ENCODE results near the gene JPT2.

DNA sequence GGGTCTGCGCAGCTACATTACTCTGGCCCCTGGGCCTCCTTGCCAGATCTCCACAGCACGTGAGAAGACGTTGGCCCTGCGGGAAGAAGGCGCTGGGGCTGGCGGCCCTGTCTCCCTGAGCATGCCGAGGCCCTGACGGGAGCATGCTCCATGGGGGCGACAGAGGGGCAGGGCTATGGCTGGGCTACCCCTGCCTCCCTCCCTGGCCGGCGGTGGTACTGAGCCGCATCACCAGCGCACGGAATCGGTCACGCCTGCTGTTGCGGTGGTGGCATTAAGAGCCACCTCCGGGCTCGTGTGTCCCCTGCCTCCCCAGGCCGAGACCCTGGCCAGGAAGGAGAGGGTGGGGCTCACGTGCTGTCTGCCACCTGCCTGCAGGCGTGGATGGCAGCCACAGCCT, 56.0 kb downstream of the JPT2 start:
- TF ChIP-seq, protein P1, sequence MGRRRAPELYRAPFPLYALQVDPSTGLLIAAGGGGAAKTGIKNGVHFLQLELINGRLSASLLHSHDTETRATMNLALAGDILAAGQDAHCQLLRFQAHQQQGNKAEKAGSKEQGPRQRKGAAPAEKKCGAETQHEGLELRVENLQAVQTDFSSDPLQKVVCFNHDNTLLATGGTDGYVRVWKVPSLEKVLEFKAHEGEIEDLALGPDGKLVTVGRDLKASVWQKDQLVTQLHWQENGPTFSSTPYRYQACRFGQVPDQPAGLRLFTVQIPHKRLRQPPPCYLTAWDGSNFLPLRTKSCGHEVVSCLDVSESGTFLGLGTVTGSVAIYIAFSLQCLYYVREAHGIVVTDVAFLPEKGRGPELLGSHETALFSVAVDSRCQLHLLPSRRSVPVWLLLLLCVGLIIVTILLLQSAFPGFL (CRISPR knock-in tag; IDR thresholded peaks at IDR 0.05; ENCODE audit: borderline replicate concordance) = no peak
- TF ChIP-seq MAX (CRISPR knock-in tag; IDR thresholded peaks at IDR 0.05) = no peak
- no peak for TF ChIP-seq CTCF (IDR thresholded peaks at IDR 0.05)
- TF ChIP-seq USF2 (CRISPR knock-in tag; IDR thresholded peaks at IDR 0.05) = no peak
- TF ChIP-seq SP1 (CRISPR knock-in tag; conservative IDR thresholded peaks at IDR 0.05) = no peak
- TF ChIP-seq, protein P2, sequence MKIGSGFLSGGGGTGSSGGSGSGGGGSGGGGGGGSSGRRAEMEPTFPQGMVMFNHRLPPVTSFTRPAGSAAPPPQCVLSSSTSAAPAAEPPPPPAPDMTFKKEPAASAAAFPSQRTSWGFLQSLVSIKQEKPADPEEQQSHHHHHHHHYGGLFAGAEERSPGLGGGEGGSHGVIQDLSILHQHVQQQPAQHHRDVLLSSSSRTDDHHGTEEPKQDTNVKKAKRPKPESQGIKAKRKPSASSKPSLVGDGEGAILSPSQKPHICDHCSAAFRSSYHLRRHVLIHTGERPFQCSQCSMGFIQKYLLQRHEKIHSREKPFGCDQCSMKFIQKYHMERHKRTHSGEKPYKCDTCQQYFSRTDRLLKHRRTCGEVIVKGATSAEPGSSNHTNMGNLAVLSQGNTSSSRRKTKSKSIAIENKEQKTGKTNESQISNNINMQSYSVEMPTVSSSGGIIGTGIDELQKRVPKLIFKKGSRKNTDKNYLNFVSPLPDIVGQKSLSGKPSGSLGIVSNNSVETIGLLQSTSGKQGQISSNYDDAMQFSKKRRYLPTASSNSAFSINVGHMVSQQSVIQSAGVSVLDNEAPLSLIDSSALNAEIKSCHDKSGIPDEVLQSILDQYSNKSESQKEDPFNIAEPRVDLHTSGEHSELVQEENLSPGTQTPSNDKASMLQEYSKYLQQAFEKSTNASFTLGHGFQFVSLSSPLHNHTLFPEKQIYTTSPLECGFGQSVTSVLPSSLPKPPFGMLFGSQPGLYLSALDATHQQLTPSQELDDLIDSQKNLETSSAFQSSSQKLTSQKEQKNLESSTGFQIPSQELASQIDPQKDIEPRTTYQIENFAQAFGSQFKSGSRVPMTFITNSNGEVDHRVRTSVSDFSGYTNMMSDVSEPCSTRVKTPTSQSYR (CRISPR knock-in tag; IDR thresholded peaks at IDR 0.05) = no peak
- TF ChIP-seq, protein P3, sequence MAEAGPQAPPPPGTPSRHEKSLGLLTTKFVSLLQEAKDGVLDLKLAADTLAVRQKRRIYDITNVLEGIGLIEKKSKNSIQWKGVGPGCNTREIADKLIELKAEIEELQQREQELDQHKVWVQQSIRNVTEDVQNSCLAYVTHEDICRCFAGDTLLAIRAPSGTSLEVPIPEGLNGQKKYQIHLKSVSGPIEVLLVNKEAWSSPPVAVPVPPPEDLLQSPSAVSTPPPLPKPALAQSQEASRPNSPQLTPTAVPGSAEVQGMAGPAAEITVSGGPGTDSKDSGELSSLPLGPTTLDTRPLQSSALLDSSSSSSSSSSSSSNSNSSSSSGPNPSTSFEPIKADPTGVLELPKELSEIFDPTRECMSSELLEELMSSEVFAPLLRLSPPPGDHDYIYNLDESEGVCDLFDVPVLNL (CRISPR knock-in tag; IDR thresholded peaks at IDR 0.05; ENCODE audit: borderline replicate concordance, low read depth) = no peak
- TF ChIP-seq NR3C1 (CRISPR knock-in tag; conservative IDR thresholded peaks at IDR 0.05; ENCODE audit: low read depth) = no peak
- TF ChIP-seq E2F1 (CRISPR knock-in tag; IDR thresholded peaks at IDR 0.05) = no peak
- TF ChIP-seq, protein P4, sequence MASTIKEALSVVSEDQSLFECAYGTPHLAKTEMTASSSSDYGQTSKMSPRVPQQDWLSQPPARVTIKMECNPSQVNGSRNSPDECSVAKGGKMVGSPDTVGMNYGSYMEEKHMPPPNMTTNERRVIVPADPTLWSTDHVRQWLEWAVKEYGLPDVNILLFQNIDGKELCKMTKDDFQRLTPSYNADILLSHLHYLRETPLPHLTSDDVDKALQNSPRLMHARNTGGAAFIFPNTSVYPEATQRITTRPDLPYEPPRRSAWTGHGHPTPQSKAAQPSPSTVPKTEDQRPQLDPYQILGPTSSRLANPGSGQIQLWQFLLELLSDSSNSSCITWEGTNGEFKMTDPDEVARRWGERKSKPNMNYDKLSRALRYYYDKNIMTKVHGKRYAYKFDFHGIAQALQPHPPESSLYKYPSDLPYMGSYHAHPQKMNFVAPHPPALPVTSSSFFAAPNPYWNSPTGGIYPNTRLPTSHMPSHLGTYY (CRISPR knock-in tag; IDR thresholded peaks at IDR 0.05) = no peak
- no peak for TF ChIP-seq ZNF121 (CRISPR knock-in tag; IDR thresholded peaks at IDR 0.05)

Data from WTC11 (cell line).